ENCODE measurements around the gene WFS1.

DNA sequence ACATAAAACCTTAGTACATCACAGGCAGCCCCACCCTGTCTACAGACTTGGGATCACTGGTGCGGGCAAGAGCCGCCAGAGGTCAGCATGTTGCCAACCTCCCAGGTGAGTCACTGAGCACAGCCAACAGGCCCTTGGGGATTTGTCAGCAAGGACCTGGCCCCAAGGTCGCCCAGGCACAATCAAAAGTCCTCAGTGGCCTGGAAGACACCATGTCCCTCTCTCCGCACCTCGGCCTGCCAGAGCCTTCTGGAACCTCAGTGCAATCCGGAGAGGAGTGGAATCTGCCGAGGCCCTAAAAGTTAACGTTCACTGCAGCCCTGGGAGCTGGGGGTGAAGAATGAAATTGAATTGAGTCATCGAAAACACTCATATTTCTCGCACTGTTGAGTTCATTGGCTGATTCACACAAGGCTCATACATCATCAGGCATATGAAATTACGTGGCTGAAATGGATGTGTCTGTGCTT lies 74.3 kb downstream of the WFS1 start:
- no peak for TF ChIP-seq ASH1L (IDR thresholded peaks at IDR 0.05; ENCODE audit: borderline replicate concordance, low read depth, partially characterized antibody)
- TF ChIP-seq SMAD4 (CRISPR knock-in tag; conservative IDR thresholded peaks at IDR 0.05), result no peak
- peak; percentile 35 to 47 (median 45); a peak in 4 of 6 replicates for TF ChIP-seq CTCF (IDR thresholded peaks at IDR 0.05 in 2 of 3, conservative IDR thresholded peaks at IDR 0.05 in 1 of 3; ENCODE audit: insufficient read depth in 2 of 3, low read depth in 1 of 3, low read length in 3 of 3)
- TF ChIP-seq SAP30 (IDR thresholded peaks at IDR 0.05; ENCODE audit: borderline replicate concordance, insufficient read depth, low read depth, low read length, poor library complexity, severe bottlenecking), result no peak
- TF ChIP-seq REST (IDR thresholded peaks at IDR 0.05; ENCODE audit: borderline replicate concordance), result peak; percentile 51; the same call in 1 of the 2 replicates
- TF ChIP-seq REST (CRISPR knock-in tag; IDR thresholded peaks at IDR 0.05; ENCODE audit: low read depth), result no peak
- no peak for TF ChIP-seq STAG1 (CRISPR knock-in tag; IDR thresholded peaks at IDR 0.05; ENCODE audit: borderline replicate concordance)

Measured in K562 (cell line).